HepG2 (cell line): ENCODE data around the gene IPCEF1. TPM values are rescaled to one million over a fixed set of nuclear protein-coding genes. Genes with fewer than 3 reads are reported as not detected.

Source experiments
- ATAC-seq: fragments of 200-7000 bp; cut with Tn5 transposase; 3 replicates; pipeline ENCODE4 v1.9.1; 2020; ENCODE audit warnings: mild to moderate bottlenecking, moderate library complexity
- BruUV-seq: library from RNA; stranded (reverse); fragments of 400-500 nt; replicated peaks from 2 replicates; lab custom pipeline; 2021; lab: Mats Ljungman, UMichigan
- CTCF ChIA-PET: fragments of 300-600 bp; formaldehyde crosslinking; extraction: SDS; loops from one replicate; lab custom pipeline; 2021; ENCODE audit warnings: low total read pairs, inconsistent platforms, low intra/inter-chr PET ratio; lab: Yijun Ruan, JAX
- POLR2A ChIA-PET: fragments of 350-600 bp; sonication (Branson Sonifier 250); formaldehyde crosslinking; loops from one replicate; lab custom pipeline; 2020; ENCODE audit warnings: antibody characterized with exemption, inconsistent platforms; lab: Yijun Ruan, JAX
- DNase-seq: peaks from one replicate; pipeline ENCODE4 v3.0.0-alpha.2; 2015; ENCODE audit warnings: low spot score
- FAIRE-seq: peaks from 3 replicates; lab custom pipeline; 2011; peaks lifted over from hg19 to GRCh38; lab: Jason Lieb, UNC
- H2AFZ ChIP-seq: one replicate; pipeline ENCODE4 v1.6.1; 2011; ENCODE audit warnings: low read length, inconsistent platforms
- H3K27ac ChIP-seq: fragments of 300-600 bp; 3 replicates; pipeline ENCODE4 v1.8.0; 2011; ENCODE audit warnings: mixed run types, mild to moderate bottlenecking, mixed read lengths, low read length, inconsistent platforms; ENCODE audit not compliant: insufficient read depth; ENCODE audit errors: extremely low read length
- H3K27me3 ChIP-seq, 2 experiments: fragments of 200-600 bp in 1 of 2; 2 replicates in 1 of 2; 3 replicates in 1 of 2; pipeline versions ENCODE4 v1.6.0 to v1.8.0; 2011; ENCODE audit warnings: low read length in 2 of 2, mild to moderate bottlenecking in 2 of 2, moderate library complexity in 2 of 2, inconsistent platforms in 1 of 2; ENCODE audit not compliant: insufficient read depth in 2 of 2, control insufficient read depth in 1 of 2
- H3K36me3 ChIP-seq, 2 experiments: fragments of 200-600 bp in 1 of 2; replicated peaks in 1 of 2; 2 replicates in 1 of 2; 3 replicates in 1 of 2; pipeline versions ENCODE4 v1.5.1 to v1.8.0; 2011; ENCODE audit warnings: low read length in 2 of 2, inconsistent platforms in 1 of 2; ENCODE audit not compliant: insufficient read depth in 2 of 2, control insufficient read depth in 1 of 2
- H3K4me1 ChIP-seq: 2 replicates; pipeline ENCODE4 v1.5.1; 2012; ENCODE audit warnings: low read length, inconsistent platforms; ENCODE audit not compliant: insufficient read depth
- H3K4me2 ChIP-seq: 2 replicates; pipeline ENCODE4 v1.6.0; 2011; ENCODE audit warnings: low read depth, low read length, inconsistent platforms
- H3K4me3 ChIP-seq, 3 experiments: fragments of 200-600 bp in 1 of 3; sonication (generic), shearing (Covaris generic) in 1 of 3; replicated peaks in 1 of 3; 2 replicates each; pipeline ENCODE4 v1.5.1; 2011 to 2016; ENCODE audit warnings: low read length in 3 of 3, inconsistent platforms in 2 of 3, low read depth in 2 of 3, mild to moderate bottlenecking in 2 of 3, control low read depth in 1 of 3, mixed read lengths in 1 of 3; ENCODE audit not compliant: insufficient read depth in 1 of 3
- H3K79me2 ChIP-seq: one replicate; pipeline ENCODE4 v1.6.1; 2011; ENCODE audit warnings: low read length, inconsistent platforms; ENCODE audit not compliant: insufficient read depth
- H3K9ac ChIP-seq: 2 replicates; pipeline ENCODE4 v1.6.0; 2011; ENCODE audit warnings: mild to moderate bottlenecking, low read depth, low read length, inconsistent platforms; ENCODE audit not compliant: insufficient read depth
- H3K9me3 ChIP-seq: 2 replicates; pipeline ENCODE4 v1.5.1; 2012; ENCODE audit warnings: mild to moderate bottlenecking, low read length
- H4K20me1 ChIP-seq: 2 replicates; pipeline ENCODE4 v1.6.0; 2011; ENCODE audit warnings: inconsistent platforms, mild to moderate bottlenecking, low read length, moderate library complexity; ENCODE audit not compliant: insufficient read depth
- CERS6 ChIP-seq: sonication (generic); formaldehyde crosslinking; IDR thresholded peaks from 2 replicates; pipeline ENCODE4 v1.5.0; 2020; ENCODE audit warnings: missing genetic modification reagents
- DBP ChIP-seq: sonication (generic); formaldehyde crosslinking; IDR thresholded peaks from 2 replicates; pipeline ENCODE4 v1.4.0; 2020; ENCODE audit warnings: missing genetic modification reagents; ENCODE audit errors: not compliant biosample characterization
- DMAP1 ChIP-seq: IDR thresholded peaks from 2 replicates; pipeline ENCODE4 v1.6.1; 2016
- EHMT2 ChIP-seq: fragments of 200-600 bp; sonication (generic); IDR thresholded peaks from 2 replicates; pipeline ENCODE4 v1.7.0; 2017; ENCODE audit warnings: antibody characterized with exemption, low read depth, low read length, borderline replicate concordance
- GRHL1 ChIP-seq: sonication (generic); formaldehyde crosslinking; conservative IDR thresholded peaks from 2 replicates; pipeline ENCODE4 v1.8.0; 2022; ENCODE audit warnings: missing genetic modification reagents
- HOXA3 ChIP-seq: sonication (generic); formaldehyde crosslinking; IDR thresholded peaks from 2 replicates; pipeline ENCODE4 v1.5.0; 2020; ENCODE audit warnings: missing genetic modification reagents
- IRF2 ChIP-seq: IDR thresholded peaks from 2 replicates; pipeline ENCODE4 v1.6.1; 2018; ENCODE audit warnings: missing genetic modification reagents, missing compliant biosample characterization
- JUND ChIP-seq: sonication (generic); formaldehyde crosslinking; IDR thresholded peaks from 2 replicates; pipeline ENCODE4 v1.8.0; 2022; ENCODE audit warnings: mild to moderate bottlenecking, missing genetic modification reagents
- MXD4 ChIP-seq: IDR thresholded peaks from 2 replicates; pipeline ENCODE4 v1.6.1; 2016; ENCODE audit warnings: mild to moderate bottlenecking, missing biosample characterization, missing genetic modification reagents
- NBN ChIP-seq: fragments of 450-650 bp; conservative IDR thresholded peaks from 2 replicates; pipeline ENCODE4 v1.6.1; 2017
- NPAS2 ChIP-seq: sonication (generic); formaldehyde crosslinking; IDR thresholded peaks from 2 replicates; pipeline ENCODE4 v1.8.0; 2022; ENCODE audit warnings: mild to moderate bottlenecking, missing genetic modification reagents, borderline replicate concordance
- PBX3 ChIP-seq: sonication (generic); formaldehyde crosslinking; IDR thresholded peaks from 2 replicates; pipeline ENCODE4 v1.8.1; 2023; ENCODE audit warnings: missing genetic modification reagents, inconsistent platforms, borderline replicate concordance
- RAD21 ChIP-seq: fragments of 450-650 bp; formaldehyde crosslinking; IDR thresholded peaks from 2 replicates; pipeline ENCODE4 v1.5.0; 2020; ENCODE audit warnings: mild to moderate bottlenecking
- TIGD3 ChIP-seq: sonication (generic); formaldehyde crosslinking; IDR thresholded peaks from 2 replicates; pipeline ENCODE4 v1.5.1; 2020; ENCODE audit warnings: mild to moderate bottlenecking, missing genetic modification reagents, borderline replicate concordance
- ZIK1 ChIP-seq: sonication (generic); formaldehyde crosslinking; IDR thresholded peaks from 2 replicates; pipeline ENCODE4 v1.5.0; 2020; ENCODE audit warnings: mild to moderate bottlenecking, low read depth, missing genetic modification reagents, borderline replicate concordance
- ZNF180 ChIP-seq: sonication (generic); formaldehyde crosslinking; IDR thresholded peaks from 2 replicates; pipeline ENCODE4 v1.4.0; 2020; ENCODE audit warnings: low read depth, missing genetic modification reagents, borderline replicate concordance
- ZNF3 ChIP-seq: IDR thresholded peaks from 2 replicates; pipeline ENCODE4 v1.7.0; 2017; ENCODE audit warnings: inconsistent platforms
- ZNF564 ChIP-seq: sonication (generic); formaldehyde crosslinking; IDR thresholded peaks from 2 replicates; pipeline ENCODE4 v1.8.1; 2023; ENCODE audit warnings: mild to moderate bottlenecking, missing genetic modification reagents
- ZNF597 ChIP-seq: sonication (generic); formaldehyde crosslinking; IDR thresholded peaks from 2 replicates; pipeline ENCODE4 v1.5.0; 2020; ENCODE audit warnings: missing genetic modification reagents
- WGBS: methylation state at CpG from one replicate; pipeline ENCODE4 v1.1.6; 2017; ENCODE audit warnings: low lambda C conversion rate; 5-methylcytosine and 5-hydroxymethylcytosine counted together
- in situ Hi-C: cut with HindIII; loops from 2 replicates; pipeline ENCODE4 v1.10.0; 2017; ENCODE audit warnings: low pct_unique_long_range_greater_than_20kb; ENCODE audit not compliant: extremely low pct_ligation_motif_present
- intact Hi-C: fragments of 100-400 bp; cut with micrococcal nuclease; formaldehyde crosslinking; loops from one replicate; pipeline ENCODE4 v1.10.0; 2022; ENCODE audit not compliant: unreplicated experiment
- polyA plus RNA-seq, 8 experiments: library from polyadenylated mRNA; depleted of rRNA in 3 of 8; stranded (reverse) in 7 of 8; unstranded in 1 of 8; fragments of >200 nt; fragmentation: Illumina TruSeq in 4 of 8; extraction: Trizol in 4 of 8; gene quantifications; 2 replicates each; pipeline versions ENCODE4 v1.2.1 to v1.2.3, GENCODE V29; 2011 to 2016; ENCODE audit warnings: low read depth in 4 of 8, missing spikeins in 1 of 8, mixed read lengths in 1 of 8; ENCODE audit not compliant: insufficient read depth in 1 of 8
- total RNA-seq, 5 experiments: library from RNA; depleted of rRNA; stranded (reverse); fragments of >200 nt; fragmentation: Illumina TruSeq; extraction: Trizol; gene quantifications; 2 replicates each; pipeline ENCODE4 v1.2.3, GENCODE V29; 2016; ENCODE audit warnings: low read depth in 1 of 5

The IPCEF1 gene
- total and polyA plus RNA-seq, 2 of the 13 experiments (the other 11 are each of a cell fraction or from before 2014, with no cell fraction given): 0.03 TPM; not detected in 1

GRCh38 chr6:154159126-154159525, 197.5 kb downstream of the IPCEF1 start:
- Histone ChIP-seq H3K4me1 (no peaks in the 10 kb centered on the region), H3K4me2 (no peak overlapping the region), H3K79me2 (no peaks in the 10 kb centered on the region), H3K9me3 (0 out of 2 replicates have a peak, but pooled peaks cover 6% of the 10 kb centered on the region), H4K20me1 (no peaks in the 10 kb centered on the region), H3K36me3 (no peaks in the 10 kb centered on the region), H3K9ac (no peak overlapping the region), H3K27ac (no peak overlapping the region), H3K4me3 (no peak overlapping the region), H3K27me3 (no peaks in the 10 kb centered on the region), H2AFZ (no peak overlapping the region)
- intact Hi-C loops (loop anchor here (10.0 kb wide), 1 partner anchor 186 kb away; no protein-coding TSS in a partner anchor), in situ Hi-C loops (loop anchor here (10.0 to 25.0 kb wide), 3 partner anchors 206 to 503 kb away; partner anchors contain the start of gene CNKSR3)
- ChIA-PET CTCF (no interaction called here), POLR2A (no interaction called here)
- DNase-seq (no peak), FAIRE-seq (no peak), ATAC-seq (no peak)
- no TSS peak for BruUV-seq
- TF ChIP-seq EHMT2 (no peak), MXD4 (CRISPR knock-in tag) (no peak), NPAS2 (CRISPR knock-in tag) (no peak), RAD21 (CRISPR knock-in tag) (no peak), ZIK1 (CRISPR knock-in tag) (no peak), JUND (CRISPR knock-in tag) (no peak), HOXA3 (CRISPR knock-in tag) (no peak), DBP (CRISPR knock-in tag) (no peak), CERS6 (no peak), ZNF180 (CRISPR knock-in tag) (no peak), ZNF3 (CRISPR knock-in tag) (no peak), IRF2 (CRISPR knock-in tag) (no peak), DMAP1 (no peak), NBN (no peak), ZNF597 (no peak), ZNF564 (CRISPR knock-in tag) (no peak), GRHL1 (CRISPR knock-in tag) (no peak), TIGD3 (CRISPR knock-in tag) (no peak), PBX3 (CRISPR knock-in tag) (no peak)
- WGBS: 6% methylated on average over 2 of the region's 2 CpGs
